SJCRH30 (cell line): ENCODE data around the gene SF3B2. TPM values are rescaled to one million over a fixed set of nuclear protein-coding genes. Genes with fewer than 3 reads are reported as not detected.

Source experiments
- DNase-seq, 2 experiments: peaks; one replicate each; pipeline ENCODE4 v3.0.0-alpha.2; 2015 to 2020
- H3K27ac ChIP-seq: fragments of 250-450 bp; sonication (Bioruptor Pico); 2 replicates; pipeline ENCODE4 v1.5.1; 2020; ENCODE audit warnings: mild to moderate bottlenecking, moderate library complexity
- H3K27me3 ChIP-seq: fragments of 250-450 bp; sonication (Bioruptor Pico); 2 replicates; pipeline ENCODE4 v1.5.1; 2020; ENCODE audit warnings: mild to moderate bottlenecking, moderate library complexity
- H3K36me3 ChIP-seq: fragments of 250-450 bp; sonication (Bioruptor Pico); 2 replicates; pipeline ENCODE4 v1.5.1; 2020; ENCODE audit warnings: mild to moderate bottlenecking, moderate library complexity
- H3K4me1 ChIP-seq: fragments of 250-450 bp; sonication (Bioruptor Pico); 2 replicates; pipeline ENCODE4 v1.5.1; 2020; ENCODE audit warnings: mild to moderate bottlenecking, moderate library complexity
- H3K4me3 ChIP-seq: fragments of 250-450 bp; sonication (Bioruptor Pico); 2 replicates; pipeline ENCODE4 v1.5.1; 2020; ENCODE audit warnings: mild to moderate bottlenecking, moderate library complexity
- H3K9me3 ChIP-seq: fragments of 250-450 bp; sonication (Bioruptor Pico); replicated peaks from 2 replicates; pipeline ENCODE4 v1.5.1; 2020; ENCODE audit warnings: mild to moderate bottlenecking, moderate library complexity
- total RNA-seq: library from RNA; depleted of rRNA; stranded (reverse); fragments of >200 nt; shearing (Covaris generic); gene quantifications from 2 replicates; pipeline ENCODE4 v1.2.3, GENCODE V29; 2014

Gene SF3B2
- total RNA-seq, 1 experiment from 2014 or later = 169 TPM

DNA sequence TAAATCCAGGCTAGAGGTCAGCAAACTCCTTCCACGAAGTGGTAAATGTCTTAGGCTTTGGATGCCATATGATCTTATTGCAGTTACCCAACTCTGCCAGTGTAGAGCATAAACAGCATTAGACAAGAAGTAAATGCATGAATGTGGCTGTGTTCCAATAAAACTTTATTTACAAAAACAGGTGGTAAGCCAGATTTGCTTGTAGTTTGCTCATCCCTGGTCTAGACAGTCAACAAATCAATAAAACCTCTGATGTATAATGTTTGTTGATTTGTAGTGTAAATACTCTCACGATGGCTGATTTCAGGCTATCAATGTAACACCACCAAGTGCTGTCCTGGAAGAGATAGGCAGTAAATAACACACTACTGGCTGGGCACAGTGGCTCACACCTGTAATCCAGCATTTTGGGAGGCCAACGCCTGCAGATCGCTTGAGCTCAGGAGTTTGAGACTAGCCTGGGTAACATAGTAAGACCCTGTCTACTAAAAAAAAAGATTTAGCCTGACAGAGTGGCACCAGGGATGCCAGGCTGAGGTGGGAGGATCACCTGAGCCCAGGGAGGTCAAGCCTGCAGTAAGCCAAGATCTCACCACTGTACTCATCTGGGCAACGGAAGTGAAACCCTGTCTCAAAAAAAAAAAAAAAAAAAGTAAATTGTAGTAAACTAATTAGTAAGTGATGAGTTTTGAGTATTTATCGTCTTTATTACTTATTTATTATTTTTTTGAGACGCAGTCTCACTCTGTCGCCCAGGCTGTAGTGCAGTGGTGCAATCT is 19.0 kb upstream of the SF3B2 start:
- Histone ChIP-seq H3K4me1 (no peaks in the 10 kb centered on the region), H3K27ac (no peak overlapping the region), H3K36me3 (no peaks in the 10 kb centered on the region), H3K4me3 (no peak overlapping the region), H3K27me3 (no peaks in the 10 kb centered on the region; the same call in 1 of the 2 replicates), H3K9me3 (no peaks in the 10 kb centered on the region)
- DNase-seq = no peak

DNA sequence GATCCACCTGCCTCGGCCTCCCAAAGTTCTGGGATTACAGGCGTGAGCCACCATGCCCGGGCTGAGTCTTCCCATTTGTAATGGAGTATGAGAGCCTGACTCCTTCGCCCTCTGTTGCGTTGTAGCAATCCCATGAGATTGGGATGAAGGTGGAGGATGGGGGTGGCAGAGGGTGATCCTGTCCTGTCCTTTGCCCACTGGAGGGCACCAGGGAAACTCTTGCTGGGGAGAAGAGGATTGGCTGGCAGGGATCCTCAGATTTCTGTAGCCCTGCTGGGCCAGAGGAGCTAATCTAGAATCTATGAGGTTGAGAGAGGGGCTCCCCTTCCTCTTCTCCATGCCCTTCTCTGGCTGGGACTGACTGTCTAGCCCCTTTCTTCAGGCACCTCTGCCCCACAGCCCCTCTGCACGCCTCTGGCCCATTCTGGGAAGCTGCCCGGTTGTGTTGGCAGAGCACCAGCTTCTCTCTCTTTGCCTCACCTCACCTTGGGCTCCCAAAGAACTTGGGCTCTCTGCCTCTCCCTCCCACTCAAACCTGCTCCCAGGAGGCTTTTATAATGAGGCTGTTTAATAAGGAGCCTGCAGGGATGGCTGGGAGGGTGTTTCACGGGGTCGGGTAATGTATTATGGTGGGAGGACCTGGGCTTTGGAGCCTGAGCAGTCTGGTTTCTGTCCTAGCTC is 16.4 kb upstream of the SF3B2 start:
- DNase-seq = no peak

DNA sequence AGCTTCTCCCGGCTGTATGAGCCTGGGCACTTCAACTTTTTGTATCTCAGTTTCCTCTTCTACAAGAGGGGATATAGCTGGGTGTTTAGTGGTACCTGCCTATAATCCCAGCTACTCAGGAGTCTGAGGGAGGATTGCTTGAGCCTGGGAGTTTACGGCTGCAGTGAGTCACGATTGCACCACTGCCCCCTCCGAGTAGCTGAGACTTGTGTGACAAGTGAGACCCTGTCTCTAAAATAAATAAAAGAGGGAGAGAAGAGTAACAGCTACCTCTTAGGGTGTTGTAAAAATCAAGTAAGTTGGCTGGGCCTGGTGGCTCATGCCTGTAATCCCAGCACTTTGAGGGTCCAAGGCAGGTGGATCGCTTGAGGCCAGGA is 15.8 kb upstream of the SF3B2 start:
- no peaks in the 10 kb centered on the region; the same call in 1 of the 2 replicates for H3K4me1 ChIP-seq
- H3K9me3 ChIP-seq = no peaks in the 10 kb centered on the region
- H3K36me3 ChIP-seq = no peaks in the 10 kb centered on the region
- DNase-seq = no peak
- H3K27ac ChIP-seq = no peak overlapping the region
- no peak overlapping the region for H3K4me3 ChIP-seq
- H3K27me3 ChIP-seq = no peaks in the 10 kb centered on the region; the same call in 1 of the 2 replicates

More for the DNA sequence above, 16.4 kb upstream of the SF3B2 start:
- no peaks in the 10 kb centered on the region for H3K36me3 ChIP-seq
- no peak overlapping the region for H3K27ac ChIP-seq
- no peaks in the 10 kb centered on the region for H3K9me3 ChIP-seq
- H3K4me3 ChIP-seq = no peak overlapping the region
- no peaks in the 10 kb centered on the region; the same call in 1 of the 2 replicates for H3K27me3 ChIP-seq
- H3K4me1 ChIP-seq = no peaks in the 10 kb centered on the region; the same call in 1 of the 2 replicates

DNA sequence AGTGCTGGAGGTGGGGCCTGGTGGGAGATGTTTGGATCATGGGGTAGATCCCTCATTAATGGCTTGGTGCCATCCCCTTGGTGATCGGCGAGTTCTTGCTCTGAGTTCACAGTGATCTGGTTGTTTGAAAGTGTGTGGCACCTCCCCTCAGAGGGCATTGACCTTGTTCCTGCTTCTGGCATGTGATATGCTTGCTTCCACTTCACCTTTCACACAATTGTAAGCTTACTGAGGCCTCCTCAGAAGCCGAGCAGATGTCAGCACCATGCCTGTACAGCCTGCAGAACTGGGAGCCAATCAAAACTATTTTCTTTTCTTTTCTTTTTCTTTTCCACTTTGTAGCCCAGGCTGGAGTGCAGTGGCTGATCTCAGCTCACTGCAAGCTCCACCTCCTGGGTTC is 14.8 kb upstream of the SF3B2 start:
- Histone ChIP-seq H3K36me3 (no peaks in the 10 kb centered on the region), H3K9me3 (no peaks in the 10 kb centered on the region), H3K4me3 (no peak overlapping the region), H3K27ac (no peak overlapping the region), H3K27me3 (no peaks in the 10 kb centered on the region), H3K4me1 (no peaks in the 10 kb centered on the region; the same call in 1 of the 2 replicates)
- DNase-seq = no peak

DNA sequence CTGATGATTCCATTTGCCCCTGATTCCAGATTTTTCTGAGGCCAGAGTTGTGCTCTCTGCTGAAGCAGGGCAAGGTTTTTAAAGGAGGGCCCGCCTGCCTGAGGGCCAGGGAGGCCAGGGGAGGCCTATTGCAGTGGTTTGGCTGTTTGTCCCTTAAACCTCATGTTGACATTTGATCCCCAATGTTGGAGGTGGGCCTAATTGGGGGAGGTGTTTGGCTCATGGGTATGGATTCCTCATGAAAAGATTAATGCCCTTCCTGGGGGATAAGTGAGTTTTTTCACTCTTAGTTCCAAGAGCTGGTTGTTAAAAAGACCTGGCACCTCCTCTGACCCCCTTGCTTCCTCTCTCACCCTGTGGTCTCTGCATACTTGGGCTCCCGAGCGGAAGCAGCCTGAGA is 12.4 kb upstream of the SF3B2 start:
- Histone ChIP-seq H3K4me3 (no peak overlapping the region), H3K9me3 (no peaks in the 10 kb centered on the region), H3K4me1 (no peaks in the 10 kb centered on the region; the same call in 1 of the 2 replicates), H3K27me3 (no peaks in the 10 kb centered on the region), H3K27ac (no peak overlapping the region), H3K36me3 (no peaks in the 10 kb centered on the region)
- no peak for DNase-seq

DNA sequence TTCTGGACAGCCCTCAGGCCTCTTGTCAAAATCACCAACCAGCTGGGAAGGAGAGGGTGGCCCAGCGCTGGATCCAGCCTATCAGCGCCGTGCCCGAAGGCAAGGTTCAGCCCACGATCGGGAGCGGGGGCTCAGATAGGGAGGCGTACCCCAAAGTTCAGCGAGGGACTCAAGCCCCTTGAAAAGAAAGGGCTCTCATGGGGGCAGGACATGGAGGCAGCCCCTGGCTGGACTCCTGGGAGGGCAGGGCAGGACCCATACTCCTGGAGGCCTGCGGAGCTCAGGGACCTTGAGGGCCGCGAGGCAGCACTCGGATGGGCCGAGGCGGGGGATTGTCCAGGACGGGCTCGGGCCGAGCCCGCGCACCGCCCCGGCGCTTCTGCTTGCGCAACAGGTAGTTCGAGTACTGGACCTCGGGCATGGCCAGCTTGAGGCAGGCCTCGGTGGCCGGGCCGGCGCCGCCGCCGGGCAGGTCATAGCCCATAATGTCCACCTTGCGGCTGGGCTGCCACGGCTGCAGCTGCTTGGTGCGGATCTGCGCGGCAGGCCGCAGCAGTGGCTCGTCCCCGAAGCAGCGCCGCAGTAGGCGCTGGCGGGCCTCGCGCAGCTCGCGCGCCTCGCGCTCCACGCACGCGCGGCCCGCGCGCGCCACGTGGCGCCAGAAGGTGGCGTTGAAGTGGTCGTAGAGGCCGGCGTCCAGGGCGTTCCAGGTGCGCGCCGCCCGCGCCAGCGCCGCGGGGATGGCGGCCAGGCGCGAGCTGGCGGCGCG is 9.8 kb upstream of the SF3B2 start:
- no peak for DNase-seq
- Histone ChIP-seq H3K9me3 (no peaks in the 10 kb centered on the region), H3K27me3 (peaks cover 5% of the 10 kb centered on the region; the same call in 1 of the 2 replicates), H3K4me1 (peaks cover 5% of the 10 kb centered on the region; the same call in 1 of the 2 replicates), H3K27ac (no peak overlapping the region), H3K4me3 (no peak overlapping the region), H3K36me3 (no peaks in the 10 kb centered on the region)

DNA sequence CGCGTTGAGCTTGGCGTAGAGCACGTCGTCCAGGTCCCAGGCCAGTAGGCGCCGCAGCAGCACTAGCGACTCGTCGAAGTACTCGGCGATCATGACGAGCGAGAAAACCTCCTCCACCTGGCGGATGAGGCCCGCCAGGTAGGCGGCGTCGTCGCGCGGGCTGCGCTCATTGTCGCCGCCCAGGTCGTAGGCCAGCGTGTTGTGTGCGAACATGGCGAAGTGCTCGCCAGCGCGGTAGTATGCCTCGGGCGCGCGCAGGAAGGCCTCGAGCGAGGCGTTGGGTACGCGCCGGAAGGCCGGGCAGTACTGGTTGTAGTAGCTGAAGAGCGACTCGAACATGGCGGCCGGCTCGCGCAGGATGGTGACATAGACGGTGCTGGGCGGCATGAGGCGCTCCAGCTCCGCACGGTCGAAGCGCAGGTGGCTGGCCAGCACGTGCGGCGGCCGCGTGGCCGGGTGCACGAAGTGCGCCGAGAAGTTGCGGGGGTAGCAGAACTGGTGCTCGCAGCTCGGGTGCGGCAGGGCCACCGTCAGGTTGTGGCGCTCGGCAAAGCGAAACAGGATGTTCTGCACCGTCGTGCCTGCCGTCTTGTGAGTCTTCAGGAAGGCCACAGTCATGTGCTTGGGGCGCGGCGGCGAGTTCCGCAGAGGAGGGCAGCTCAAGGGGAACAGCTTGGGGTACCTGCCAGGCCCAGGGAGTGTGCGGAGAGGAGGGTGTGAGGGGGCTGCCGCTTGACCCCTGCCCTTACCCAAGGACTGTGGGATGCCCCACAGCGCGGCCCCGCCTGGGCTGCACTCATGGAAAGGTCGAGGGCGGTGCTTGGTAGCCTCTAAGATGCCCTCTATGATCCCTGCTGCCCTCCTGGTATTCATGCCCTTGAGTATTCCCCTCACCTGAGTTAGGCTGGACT is 8.9 kb upstream of the SF3B2 start:
- Histone ChIP-seq H3K9me3 (no peaks in the 10 kb centered on the region), H3K27ac (no peak overlapping the region), H3K27me3 (peaks cover 5% of the 10 kb centered on the region; the same call in 1 of the 2 replicates), H3K36me3 (no peaks in the 10 kb centered on the region), H3K4me3 (no peak overlapping the region), H3K4me1 (peaks cover 5% of the 10 kb centered on the region; the same call in 1 of the 2 replicates)
- DNase-seq = no peak

DNA sequence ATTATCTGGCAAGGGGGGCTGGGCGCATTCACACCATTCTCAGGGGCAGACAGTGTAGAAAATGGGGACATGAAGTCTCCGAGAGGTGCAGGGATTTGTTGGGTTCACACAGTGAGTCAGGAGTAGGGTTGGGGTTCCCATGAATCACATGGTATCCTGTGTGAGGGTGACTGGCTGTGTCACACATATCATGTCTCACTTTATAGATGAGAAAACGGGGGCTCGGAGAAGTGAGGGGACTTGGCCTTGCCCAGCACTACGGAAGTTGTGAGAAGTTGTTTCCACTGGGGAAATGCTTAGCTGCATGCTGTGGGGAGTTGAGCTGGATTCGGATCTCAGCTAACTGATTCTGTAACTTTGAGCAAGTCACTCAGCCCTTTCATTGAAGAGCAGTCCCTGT is 7.4 kb upstream of the SF3B2 start:
- no peaks in the 10 kb centered on the region for H3K36me3 ChIP-seq
- no peak overlapping the region for H3K27ac ChIP-seq
- no peak for DNase-seq
- H3K4me1 ChIP-seq = peaks cover 5% of the 10 kb centered on the region; the same call in 1 of the 2 replicates
- no peaks in the 10 kb centered on the region for H3K9me3 ChIP-seq
- H3K4me3 ChIP-seq = no peak overlapping the region
- H3K27me3 ChIP-seq = peaks cover 5% of the 10 kb centered on the region; the same call in 1 of the 2 replicates

DNA sequence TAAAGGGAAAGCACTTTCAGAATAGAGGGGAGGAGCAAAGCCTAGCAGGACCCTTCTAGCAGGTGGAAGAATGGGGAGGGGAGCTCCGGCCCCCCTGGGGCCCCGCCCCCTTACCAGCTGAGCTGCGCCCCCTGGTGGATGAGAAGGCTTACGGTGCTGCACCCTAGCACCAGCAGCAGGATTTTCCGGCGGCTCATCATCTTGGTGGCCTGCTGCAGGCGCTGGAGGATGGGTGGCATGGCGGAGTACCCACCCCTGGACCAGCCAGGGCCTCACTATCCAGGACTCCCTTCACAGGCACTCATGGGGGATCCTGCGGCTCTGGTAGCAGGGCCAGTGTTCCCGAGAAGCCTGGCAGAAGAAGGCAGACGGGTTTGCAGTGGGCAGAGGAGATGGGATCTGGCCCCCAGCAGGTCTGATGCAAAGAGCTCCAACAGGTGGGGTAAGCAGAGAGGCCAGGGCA is 7.0 kb upstream of the SF3B2 start:
- H3K4me3 ChIP-seq = no peak overlapping the region
- H3K27me3 ChIP-seq = peaks cover 5% of the 10 kb centered on the region; the same call in 1 of the 2 replicates
- H3K36me3 ChIP-seq = no peaks in the 10 kb centered on the region
- no peak overlapping the region for H3K27ac ChIP-seq
- no peaks in the 10 kb centered on the region for H3K9me3 ChIP-seq
- DNase-seq = peak; percentile 85 to 93
- peaks cover 5% of the 10 kb centered on the region; the same call in 1 of the 2 replicates for H3K4me1 ChIP-seq

DNA sequence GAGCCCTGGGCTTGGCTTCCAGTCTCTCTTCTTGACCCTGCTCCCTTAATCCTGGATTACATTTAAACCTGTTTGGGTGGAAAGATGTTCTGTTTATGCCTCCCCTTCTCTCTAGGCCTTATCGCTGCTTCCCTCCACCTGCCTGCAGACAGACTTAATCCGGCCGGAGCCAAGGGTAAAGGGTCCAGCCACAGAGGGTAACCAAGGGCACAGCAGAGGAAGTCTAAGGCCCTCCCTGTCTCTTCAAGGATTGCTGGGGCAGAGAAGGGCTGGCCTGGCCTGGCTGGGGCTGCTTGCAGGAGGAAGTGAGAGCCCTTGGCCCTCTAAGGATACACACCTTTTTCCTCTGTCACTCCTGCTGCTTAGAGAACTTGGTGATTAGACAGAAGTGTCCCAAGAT is 5.3 kb upstream of the SF3B2 start:
- Histone ChIP-seq H3K4me1 (peaks cover 11% of the 10 kb centered on the region), H3K9me3 (no peaks in the 10 kb centered on the region), H3K36me3 (no peaks in the 10 kb centered on the region), H3K27ac (no peak overlapping the region), H3K27me3 (peaks cover 5% of the 10 kb centered on the region; the same call in 1 of the 2 replicates), H3K4me3 (no peak overlapping the region)
- DNase-seq = no peak

DNA sequence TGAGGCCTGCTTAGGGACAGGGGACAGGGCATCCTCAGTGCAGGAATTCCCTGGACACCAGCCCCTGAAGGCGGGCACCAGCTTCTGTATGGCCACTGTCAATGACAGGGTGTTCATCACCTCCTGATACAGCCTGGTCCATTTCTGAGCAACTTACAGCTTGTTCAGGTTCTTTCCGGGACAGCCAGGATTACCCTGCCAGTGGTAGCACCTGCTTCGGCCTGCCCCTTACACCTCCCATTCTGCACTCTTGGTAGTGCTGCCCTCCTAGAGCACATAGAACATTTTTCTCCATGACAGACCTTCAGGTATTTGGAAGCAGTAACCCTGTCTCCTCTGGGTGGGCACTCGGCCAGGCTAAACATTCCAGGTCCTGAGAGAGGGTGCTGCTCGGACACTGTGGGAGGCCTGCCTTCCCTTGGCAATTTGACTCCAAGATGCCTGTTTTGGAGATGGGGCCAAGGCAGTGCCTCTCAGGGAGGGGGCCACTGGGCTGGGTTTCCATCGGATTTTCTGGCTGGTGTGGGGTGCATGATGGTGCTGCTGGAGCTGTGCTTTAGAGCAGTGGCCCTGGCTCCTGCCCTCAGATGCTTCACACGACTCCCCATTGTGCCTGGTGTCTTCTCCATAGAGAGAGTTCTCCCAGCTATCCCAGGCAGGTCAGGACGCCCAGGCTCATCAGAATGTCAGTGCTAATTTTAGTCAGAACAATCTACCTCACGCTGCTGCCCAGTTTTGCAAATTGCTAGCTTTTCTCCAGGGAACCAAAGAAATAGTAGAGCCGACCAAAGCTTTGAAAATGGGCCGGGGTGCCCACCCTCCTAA is 4.4 kb upstream of the SF3B2 start:
- Histone ChIP-seq H3K27me3 (peaks cover 5% of the 10 kb centered on the region; the same call in 1 of the 2 replicates), H3K4me1 (peaks cover 11% of the 10 kb centered on the region), H3K4me3 (no peak overlapping the region), H3K9me3 (no peaks in the 10 kb centered on the region), H3K27ac (no peak overlapping the region), H3K36me3 (peaks cover under 1% of the 10 kb centered on the region; the same call in 1 of the 2 replicates)
- DNase-seq = no peak

DNA sequence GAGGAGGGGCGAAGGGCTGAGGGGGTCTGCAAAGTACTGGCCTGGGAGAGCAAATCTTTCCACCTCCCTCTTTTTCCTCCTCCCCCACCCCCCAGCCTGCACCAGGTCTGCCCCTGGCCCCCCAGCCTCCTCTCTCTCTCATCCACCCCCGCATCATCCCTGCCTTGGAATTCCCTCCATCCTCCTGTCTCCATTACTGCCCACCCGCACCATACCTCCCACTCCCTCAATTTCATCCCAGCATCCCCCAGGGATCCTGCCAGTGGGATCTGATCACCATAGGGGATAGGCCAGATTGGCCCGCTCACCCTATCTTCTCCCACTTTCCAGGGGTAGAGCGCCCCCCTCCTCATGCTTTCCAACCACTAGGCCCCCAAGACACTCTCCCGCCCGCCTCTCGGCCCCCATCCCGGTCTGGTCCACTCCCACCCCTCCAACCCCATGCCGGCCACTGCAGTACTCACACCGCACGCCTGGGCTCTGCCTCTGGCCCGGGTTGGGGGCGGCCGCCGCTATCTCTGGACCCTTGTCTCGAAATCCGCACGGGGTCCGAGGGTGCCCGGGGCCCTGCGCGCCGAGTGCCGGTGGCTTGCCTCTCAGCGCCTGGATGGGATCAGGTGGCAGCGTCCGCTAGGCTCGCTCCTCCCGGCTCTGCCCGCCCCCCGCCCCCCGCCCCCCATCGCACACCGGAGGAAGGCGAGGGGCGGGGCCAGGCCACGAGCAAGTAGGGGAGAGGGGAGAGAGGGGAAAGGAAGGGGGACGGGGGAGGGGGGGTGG is 3.4 kb upstream of the SF3B2 start, which contains the start of gene GAL3ST3:
Gene GAL3ST3, minus strand, starts transcription at position 615 of the 777 bp plus-strand sequence. CDS start 3,746 bp downstream, outside the sequence.
- H3K4me3 ChIP-seq = no peak within 1 kb of the TSS
- H3K4me1 ChIP-seq = peaks cover 11% of the 10 kb centered on the region
- DNase-seq = no peak
- no peaks in the 10 kb centered on the region for H3K9me3 ChIP-seq
- H3K36me3 ChIP-seq = peaks cover 5% of the 10 kb centered on the region; the same call in 1 of the 2 replicates
- H3K27me3 ChIP-seq = peaks cover 5% of the 10 kb centered on the region; the same call in 1 of the 2 replicates
- H3K27ac ChIP-seq = no peak within 1 kb of the TSS
